HG03342 (cell line): ENCODE data around the gene PALD1.
"Not testable (repeated sequence)": the region's sequence is repeated elsewhere in the genome, so short reads cannot be mapped to it uniquely, and the experiment has no call there.

ENCODE experiments used
- ATAC-seq: cut with Tn5 transposase; IDR thresholded peaks from one replicate; pipeline ENCODE4 v1.9.1; 2021; ENCODE audit warnings: mild to moderate bottlenecking, moderate library complexity; ENCODE audit not compliant: unreplicated experiment

PALD1 gene

DNA sequence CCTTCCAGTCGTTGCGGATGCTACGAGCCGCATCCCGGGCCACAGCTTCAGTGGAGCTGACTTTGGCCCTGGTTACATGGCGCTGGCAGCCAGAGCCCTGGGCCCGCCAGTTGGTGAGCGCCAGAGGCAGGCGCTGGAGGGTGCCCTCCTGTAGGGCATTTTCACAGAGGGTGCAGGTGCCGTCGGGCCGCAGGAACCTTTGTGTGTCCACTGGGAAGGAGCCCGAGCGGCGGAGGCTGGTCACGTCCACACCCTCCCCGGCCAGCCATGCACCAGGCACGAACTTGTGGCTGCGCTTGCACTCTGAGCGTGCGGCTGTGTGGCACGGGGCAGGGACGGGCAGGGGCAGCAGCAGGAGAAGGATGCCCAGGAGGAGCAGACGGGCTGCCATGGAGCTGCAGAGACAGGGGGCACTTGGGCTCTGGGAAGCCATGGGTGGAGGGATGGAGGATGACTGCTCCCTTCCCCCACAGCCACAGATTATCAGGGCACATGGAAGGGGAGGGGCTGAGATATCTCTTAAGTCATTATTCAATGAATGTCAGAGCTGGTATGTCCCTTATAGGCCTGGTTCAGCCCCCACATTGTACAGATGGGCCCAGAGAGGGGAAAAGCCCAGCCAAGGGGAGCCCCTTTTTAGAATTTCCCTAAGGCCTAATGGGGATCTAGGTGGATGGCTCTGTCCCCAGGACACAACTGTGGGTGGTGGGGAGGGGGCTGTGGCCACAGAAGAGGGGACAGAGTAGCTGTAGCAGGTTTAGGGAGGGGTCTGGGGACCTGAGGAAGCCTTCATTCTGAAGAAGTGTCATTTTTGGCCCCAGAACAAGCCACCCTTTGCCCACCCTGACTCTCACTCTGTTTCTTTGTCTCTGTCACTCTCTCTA is 122.2 kb downstream of the PALD1 start:
- ATAC-seq: no peak

DNA sequence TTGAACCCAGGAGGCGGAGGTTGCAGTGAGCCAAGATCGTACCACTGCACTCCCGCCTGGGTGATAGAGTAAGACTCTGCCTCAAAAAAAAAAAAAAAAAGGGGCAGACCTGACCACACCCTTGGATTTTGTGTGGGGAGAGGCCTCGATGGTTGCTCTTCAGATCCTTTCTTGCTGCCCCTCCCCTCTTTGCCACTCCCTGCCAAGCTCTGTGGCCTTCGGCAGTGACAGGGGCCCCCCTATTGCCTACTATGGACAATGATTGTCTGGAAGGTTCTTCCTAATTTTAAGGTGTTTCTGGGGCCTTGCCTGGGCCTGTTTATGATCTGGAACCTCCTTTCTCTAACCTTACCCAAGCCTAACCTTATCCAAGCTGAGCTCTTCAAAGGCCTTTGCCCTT is 123.2 kb downstream of the PALD1 start:
- ATAC-seq: no peak

DNA sequence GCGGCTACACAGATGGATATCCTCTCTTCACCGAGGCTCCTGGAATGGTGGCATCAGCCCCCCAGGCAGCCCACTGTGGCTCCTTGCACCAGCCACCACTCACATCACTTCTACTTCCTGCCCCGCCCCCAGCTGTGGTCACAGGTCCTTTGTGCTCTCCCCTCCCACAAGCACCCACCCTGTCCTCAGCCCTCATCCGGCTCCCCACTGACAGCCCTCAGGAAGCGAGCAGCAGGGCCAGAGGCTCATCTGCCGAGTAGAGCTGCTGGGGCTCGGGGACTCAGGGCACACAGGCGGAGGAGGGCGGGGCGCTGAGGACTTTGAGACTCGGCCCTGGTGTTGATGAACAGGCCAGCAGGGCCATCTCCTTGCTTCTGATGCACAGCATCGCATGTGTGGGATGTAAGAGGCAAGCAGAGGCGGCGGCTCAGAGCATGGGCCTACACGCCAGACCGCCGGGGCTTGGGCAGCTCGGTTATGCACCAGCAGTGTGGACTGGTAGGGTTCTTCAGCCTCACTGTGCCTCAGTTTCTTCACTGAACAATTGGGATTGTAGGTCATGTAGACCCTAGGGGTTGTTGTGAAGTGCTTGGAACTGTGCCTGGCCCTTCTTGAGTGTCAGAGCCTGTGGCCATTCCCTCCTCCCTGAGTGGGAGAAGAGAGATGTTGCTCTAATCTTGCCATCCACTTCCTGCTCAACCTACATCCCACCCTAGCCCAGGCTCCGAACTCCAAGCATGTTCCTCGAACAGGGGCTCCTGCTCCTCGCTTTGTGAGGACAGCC is 124.3 kb downstream of the PALD1 start, which contains the start of gene PRF1:
PRF1 (minus strand) TSS at position 77 of the 784 bp plus-strand sequence. CDS start 1,839 bp downstream, outside the sequence.
- ATAC-seq: no peak

DNA sequence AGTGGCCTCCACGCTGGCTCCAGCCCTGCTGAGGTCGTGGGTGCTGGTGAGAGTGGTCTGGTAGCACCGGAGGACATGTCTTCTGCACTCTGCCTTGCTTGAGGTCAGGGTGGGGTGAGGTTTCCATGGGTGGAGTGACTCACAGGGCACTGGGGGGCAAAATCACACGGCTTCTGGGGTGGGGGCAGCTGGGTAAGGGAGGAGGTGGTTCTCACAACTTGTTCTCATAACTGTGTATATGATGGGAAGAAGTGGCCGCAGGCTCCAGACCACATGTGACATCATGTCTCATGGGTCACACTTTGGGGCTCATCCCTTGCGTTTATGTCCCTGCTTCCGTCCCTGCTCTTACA is 124.9 kb downstream of the PALD1 start:
- ATAC-seq: no peak

DNA sequence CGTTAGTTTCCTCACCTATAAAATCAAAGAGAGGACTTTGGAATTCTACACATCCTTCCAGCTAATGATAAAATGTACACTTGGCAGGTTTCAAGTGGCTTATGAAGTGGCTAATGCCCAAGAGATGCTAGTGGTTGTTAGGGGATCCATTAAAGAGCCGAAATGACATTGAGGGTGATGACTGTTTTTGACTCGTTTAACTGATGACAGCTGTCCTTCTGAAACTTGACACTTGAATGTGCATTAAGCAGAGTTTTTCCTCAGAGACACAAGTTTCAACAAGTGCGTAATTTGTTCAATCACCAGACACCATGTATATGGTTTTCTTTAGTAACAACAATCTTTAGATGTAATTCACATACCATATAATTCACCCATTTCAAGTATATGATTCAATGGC is 125.5 kb downstream of the PALD1 start:
- no peak for ATAC-seq

DNA sequence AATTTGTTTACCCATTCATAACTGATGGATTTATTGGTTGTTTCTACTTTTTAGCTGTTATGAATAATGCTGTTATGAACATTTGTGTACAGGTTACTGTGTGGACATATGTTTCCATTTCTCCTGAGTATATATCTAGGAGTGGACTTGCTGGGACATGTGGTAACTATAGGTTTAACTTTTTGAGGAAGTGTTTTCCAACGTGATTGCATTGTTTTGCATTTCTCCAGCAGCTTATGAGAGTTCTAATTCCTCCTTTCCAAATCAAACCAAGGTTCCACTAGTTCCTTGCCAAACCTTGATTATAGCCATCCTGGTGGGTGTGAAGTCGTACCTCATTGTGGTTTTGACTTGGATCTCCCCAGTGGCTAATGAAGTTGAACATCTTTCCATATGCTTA is 126.6 kb downstream of the PALD1 start:
- no peak for ATAC-seq

DNA sequence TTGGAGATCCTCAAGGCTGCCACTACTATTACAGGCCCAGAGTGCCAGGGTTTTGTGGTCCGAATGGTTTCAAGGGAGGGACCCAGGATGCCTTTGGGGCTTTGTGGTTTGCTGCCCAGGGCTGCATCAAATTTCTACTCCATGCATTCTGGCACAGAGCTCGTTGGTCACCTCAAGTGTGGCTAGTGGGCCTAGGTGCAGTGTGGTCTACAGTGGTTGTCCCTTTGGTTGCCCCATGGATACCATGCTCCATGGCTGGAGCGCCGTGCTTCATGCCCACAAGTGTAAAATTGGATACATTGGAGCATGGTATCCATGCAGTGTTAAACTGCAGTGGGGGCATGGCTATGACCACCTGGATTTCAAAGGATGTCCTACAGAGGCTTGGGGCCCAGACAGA is 129.4 kb downstream of the PALD1 start:
- ATAC-seq: no peak

DNA sequence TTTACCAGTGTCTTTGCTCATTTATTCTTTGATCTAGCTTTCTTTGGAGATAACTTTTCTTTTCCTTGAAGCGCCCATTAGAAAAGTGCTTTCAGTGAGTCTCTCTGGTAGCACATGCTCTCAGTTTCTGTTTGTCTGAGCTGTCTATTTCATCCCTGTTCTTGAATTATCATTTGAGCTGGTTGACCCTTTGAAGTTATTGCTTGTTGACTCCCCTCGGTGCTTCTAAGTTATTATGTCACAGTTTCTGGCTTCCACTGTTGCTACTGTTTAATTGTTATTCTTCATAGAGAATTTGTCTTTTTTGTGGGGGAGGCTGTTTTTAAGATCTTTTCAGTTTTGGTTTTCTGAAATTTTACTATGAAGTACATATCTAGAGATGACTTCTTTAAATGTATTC is 135.4 kb downstream of the PALD1 start:
- ATAC-seq: no peak

DNA sequence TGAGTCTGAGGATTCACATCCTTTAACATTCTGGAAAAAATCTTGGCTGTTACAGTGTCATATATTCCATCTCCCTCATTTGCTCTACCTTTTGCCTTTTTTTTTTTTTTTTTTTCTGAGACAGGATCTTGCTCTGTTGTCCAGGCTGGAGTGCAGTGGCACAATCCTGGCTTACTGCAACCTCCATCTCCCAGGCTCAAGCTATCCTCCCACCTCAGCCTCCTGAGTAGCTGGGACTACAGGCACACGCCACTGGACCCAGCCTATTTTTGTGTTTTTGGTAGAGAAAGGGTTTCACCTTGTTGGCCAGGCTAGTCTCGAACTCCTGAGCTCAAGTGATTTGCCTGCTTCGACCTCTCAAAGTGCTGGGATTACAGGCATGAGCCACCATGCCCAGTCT is 135.8 kb downstream of the PALD1 start:
- ATAC-seq: not testable (repeated sequence)

DNA sequence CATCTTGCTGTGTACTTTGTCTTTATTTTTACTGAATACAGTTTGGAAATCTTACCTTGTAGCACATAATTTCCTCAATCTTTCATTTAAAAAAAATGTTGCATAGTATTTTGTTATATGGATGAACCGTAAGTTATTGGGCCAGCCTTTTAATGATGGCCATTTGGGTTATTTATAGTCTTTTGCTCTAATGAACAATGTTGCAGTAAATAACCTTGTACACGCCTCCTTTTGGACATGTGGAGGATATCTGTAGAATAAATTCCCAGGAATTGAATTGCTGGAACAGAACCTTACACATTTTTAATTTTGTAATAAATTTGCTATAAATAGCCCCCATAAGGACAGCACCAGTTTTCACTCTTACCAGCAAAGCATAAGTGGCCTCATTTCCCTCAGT is 136.6 kb downstream of the PALD1 start:
- no peak for ATAC-seq

DNA sequence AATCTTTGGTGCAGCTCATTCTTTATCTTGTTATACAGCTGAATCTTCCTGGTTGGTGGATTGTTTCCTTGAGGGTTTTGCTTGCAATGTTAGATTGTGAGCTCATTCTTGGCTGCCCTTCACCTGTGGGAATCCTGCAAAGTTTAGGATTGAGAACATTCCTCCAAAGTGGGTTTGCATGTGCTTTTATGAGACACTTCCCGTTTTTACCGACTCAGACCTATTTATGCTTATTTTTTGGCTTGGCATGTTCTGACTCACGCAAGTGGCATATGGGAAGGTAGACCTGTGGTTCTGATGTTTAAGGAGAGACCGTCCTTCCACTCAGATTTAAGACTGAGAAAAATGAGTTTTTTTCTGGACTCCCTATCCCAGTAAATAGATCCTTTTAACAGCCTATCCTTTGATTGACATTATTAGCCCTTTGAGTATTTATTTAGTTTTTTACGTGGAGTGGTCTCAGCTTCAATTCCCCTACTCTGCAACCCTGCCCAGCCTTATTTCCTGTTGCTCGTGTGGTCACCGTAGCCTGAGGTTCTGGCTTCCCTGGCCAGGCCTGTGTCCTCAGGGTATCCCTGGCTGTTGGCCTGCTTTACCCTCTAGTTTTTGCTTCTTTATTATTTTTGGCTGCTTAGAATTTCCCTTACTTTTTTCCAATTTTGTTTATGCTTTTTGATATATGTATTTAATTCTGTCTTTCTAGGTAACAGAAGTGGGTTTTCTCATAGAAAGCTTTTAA is 137.4 kb downstream of the PALD1 start:
- no peak for ATAC-seq

DNA sequence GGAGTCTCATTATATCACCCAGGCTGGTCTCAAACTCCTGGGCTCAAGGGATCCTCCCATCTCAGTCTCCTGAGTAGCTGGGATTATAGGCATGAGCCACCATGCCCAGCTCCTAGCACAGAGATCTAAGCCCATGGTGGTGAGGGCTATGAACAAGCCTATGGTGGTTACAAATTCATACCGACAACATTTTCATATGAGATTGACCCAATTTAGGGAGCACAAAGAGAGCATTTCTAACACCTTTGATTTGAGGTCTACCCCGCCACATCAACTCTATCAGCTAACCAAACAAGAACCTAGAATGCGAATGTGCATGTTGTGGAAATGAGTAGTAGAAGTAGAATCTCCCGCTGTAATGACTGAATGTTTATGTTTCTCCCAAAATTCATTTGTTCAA is 138.2 kb downstream of the PALD1 start:
- ATAC-seq: no peak
